Panc1 (cell line): ENCODE results near the gene ZNF600. TPM values are rescaled to one million over a fixed set of nuclear protein-coding genes. Genes with fewer than 3 reads are reported as not detected.
"Not testable (repeated sequence)": the region's sequence is repeated elsewhere in the genome, so short reads cannot be mapped to it uniquely, and the experiment has no call there.

Experiments used
- ATAC-seq: fragments of 200-7000 bp; cut with Tn5 transposase; 2 replicates; pipeline ENCODE4 v1.9.1; 2020; ENCODE audit warnings: mild to moderate bottlenecking, moderate library complexity
- BruUV-seq: library from RNA; stranded (reverse); fragments of 400-500 nt; replicated peaks from 2 replicates; lab custom pipeline; 2021; lab: Mats Ljungman, UMichigan
- CTCF ChIA-PET: fragments of 300-600 bp; sonication (Branson Sonifier 250); formaldehyde crosslinking; loops from one replicate; lab custom pipeline; 2022; ENCODE audit warnings: antibody characterized with exemption; lab: Charles Lee
- POLR2A ChIA-PET: fragments of 300-600 bp; sonication (Branson Sonifier 250); formaldehyde crosslinking; loops from one replicate; lab custom pipeline; 2022; ENCODE audit warnings: antibody characterized with exemption; lab: Charles Lee
- DNase-seq: peaks from one replicate; pipeline ENCODE4 v3.0.0-alpha.2; 2010; ENCODE audit warnings: low read depth, low spot score
- H3K27ac ChIP-seq: 2 replicates; pipeline ENCODE4 v1.5.1; 2011; ENCODE audit warnings: mild to moderate bottlenecking, low read length, inconsistent platforms
- H3K27me3 ChIP-seq: fragments of 200-500 bp; sonication (Bioruptor generic); 2 replicates; pipeline ENCODE4 v1.6.0; 2014; ENCODE audit warnings: low read length, inconsistent platforms; ENCODE audit not compliant: control insufficient read depth, insufficient read depth
- H3K36me3 ChIP-seq: fragments of 200-500 bp; sonication (Bioruptor generic); 2 replicates; pipeline ENCODE4 v1.5.1; 2014; ENCODE audit warnings: inconsistent platforms, mild to moderate bottlenecking, low read length, moderate library complexity; ENCODE audit not compliant: control insufficient read depth, insufficient read depth
- H3K4me1 ChIP-seq: 2 replicates; pipeline ENCODE4 v1.5.1; 2011; ENCODE audit warnings: inconsistent platforms, mild to moderate bottlenecking, low read length, moderate library complexity; ENCODE audit not compliant: control insufficient read depth, insufficient read depth
- H3K4me3 ChIP-seq, 2 experiments: 2 replicates each; pipeline ENCODE4 v1.5.1; 2011 to 2012; ENCODE audit warnings: low read depth in 2 of 2, low read length in 2 of 2, mild to moderate bottlenecking in 2 of 2, inconsistent platforms in 1 of 2, moderate library complexity in 1 of 2
- H3K9me3 ChIP-seq: fragments of 200-500 bp; sonication (Bioruptor generic); 2 replicates; pipeline ENCODE4 v1.5.1; 2014; ENCODE audit warnings: low read depth, mild to moderate bottlenecking, inconsistent platforms, low read length, moderate library complexity; ENCODE audit not compliant: control insufficient read depth, insufficient read depth
- CTCF ChIP-seq: fragments of 450-650 bp; IDR thresholded peaks from 2 replicates; pipeline ENCODE4 v1.5.1; 2017; ENCODE audit warnings: mild to moderate bottlenecking
- POLR2AphosphoS5 ChIP-seq: IDR thresholded peaks from 2 replicates; pipeline ENCODE4 v1.6.1; 2012; ENCODE audit warnings: mild to moderate bottlenecking, low read depth, low read length, moderate library complexity
- REST ChIP-seq, 2 experiments: IDR thresholded peaks; 2 replicates each; pipeline ENCODE4 v1.6.1; 2011 to 2012; ENCODE audit warnings: low read depth in 2 of 2, control low read depth in 1 of 2, low read length in 1 of 2, mild to moderate bottlenecking in 1 of 2, moderate library complexity in 1 of 2; ENCODE audit not compliant: insufficient read depth in 1 of 2
- SIN3A ChIP-seq: IDR thresholded peaks from 2 replicates; pipeline ENCODE4 v1.6.1; 2012; ENCODE audit warnings: low read depth, mild to moderate bottlenecking, low read length, moderate library complexity, borderline replicate concordance; ENCODE audit not compliant: insufficient read depth
- TCF7L2 ChIP-seq: IDR thresholded peaks from 2 replicates; pipeline ENCODE4 v1.6.1; 2011; ENCODE audit warnings: mild to moderate bottlenecking, low read depth, low read length, inconsistent platforms
- in situ Hi-C: cut with HindIII; loops from 2 replicates; pipeline ENCODE4 v1.10.0; 2016; ENCODE audit warnings: low sequenced_read_pairs, low pct_unique_long_range_greater_than_20kb
- intact Hi-C: fragments of 100-400 bp; cut with micrococcal nuclease; formaldehyde crosslinking; loops from one replicate; pipeline ENCODE4 v1.10.0; 2022; ENCODE audit not compliant: unreplicated experiment
- total RNA-seq: library from RNA; stranded (reverse); gene quantifications from one replicate; pipeline ENCODE4 v1.2.1, GENCODE V29; 2021; ENCODE audit not compliant: unreplicated experiment

The ZNF600 gene
- total RNA-seq, 1 experiment from 2014 or later, result 13.6 TPM

- intact Hi-C loops, result no loop called here
- DNase-seq (no peak), ATAC-seq (peak; percentile 94)
- Histone ChIP-seq H3K27me3 (no peaks in the 10 kb centered on the region), H3K36me3 (no peaks in the 10 kb centered on the region), H3K27ac (no peak overlapping the region), H3K4me1 (0 out of 2 replicates have a peak, but pooled peaks cover 3% of the 10 kb centered on the region), H3K4me3 (no peak overlapping the region), H3K9me3 (no peaks in the 10 kb centered on the region)
- ChIA-PET CTCF (no interaction called here), POLR2A (interaction anchor here (0.6 kb wide), 1 partner anchor 10 kb away, joined by 8 read pairs; no protein-coding TSS in a partner anchor)
- in situ Hi-C loops, result no loop called here
- no TSS peak for BruUV-seq
- TF ChIP-seq REST (IDR thresholded peaks at IDR 0.05; ENCODE audit: insufficient read depth in 1 of 2, low read depth in 2 of 2, low read length in 1 of 2), result no peak
- no peak for TF ChIP-seq TCF7L2
- no peak for TF ChIP-seq POLR2AphosphoS5
- no peak for TF ChIP-seq SIN3A
- TF ChIP-seq CTCF, result no peak
Observed at GRCh38 chr19:52722062-52723003, 64.3 kb downstream of the ZNF600 start.

GRCh38 chr19:52720541-52720940, 66.0 kb downstream of the ZNF600 start:
- POLR2A ChIA-PET, in situ Hi-C loops, intact Hi-C loops, CTCF ChIA-PET, H3K4me1 ChIP-seq, ATAC-seq, BruUV-seq, H3K9me3 ChIP-seq, H3K27me3 ChIP-seq, H3K4me3 ChIP-seq, H3K36me3 ChIP-seq, H3K27ac ChIP-seq, DNase-seq: not testable (repeated sequence)

GRCh38 chr19:52716522-52716921, 70.1 kb downstream of the ZNF600 start:
- intact Hi-C loops (no loop called here), in situ Hi-C loops (no loop called here)
- H3K36me3 ChIP-seq, result no peaks in the 10 kb centered on the region
- no TSS peak for BruUV-seq
- TF ChIP-seq CTCF (no peak), POLR2AphosphoS5 (no peak), REST (IDR thresholded peaks at IDR 0.05; ENCODE audit: insufficient read depth in 1 of 2, low read depth in 2 of 2, low read length in 1 of 2) (no peak), SIN3A (no peak), TCF7L2 (no peak)
- ATAC-seq (no peak), DNase-seq (no peak)
- no peaks in the 10 kb centered on the region for H3K9me3 ChIP-seq
- no peaks in the 10 kb centered on the region for H3K27me3 ChIP-seq
- ChIA-PET POLR2A (no interaction called here), CTCF (no interaction called here)
- no peak overlapping the region for H3K4me3 ChIP-seq
- no peak overlapping the region for H3K27ac ChIP-seq
- no peaks in the 10 kb centered on the region for H3K4me1 ChIP-seq
